Measurements from ENCODE around the gene UBE2R2.
A peak's percentile ranks its signal among the peaks of the same experiment; 100 is the strongest.
"Not testable (repeated sequence)": the region's sequence is repeated elsewhere in the genome, so short reads cannot be mapped to it uniquely, and the experiment has no call there.

UBE2R2 gene

GRCh38 chr9:33808979-33809322 is 8.0 kb upstream of the UBE2R2 start:
- not testable (repeated sequence) for H3K4me1 Mint-ChIP-seq (ENCODE audit: low read depth in 2 of 2); ATAC-seq (replicated peaks); H3K4me3 Mint-ChIP-seq; DNase-seq; H3K27ac Mint-ChIP-seq; H3K36me3 Mint-ChIP-seq (ENCODE audit: insufficient read depth); H3K9me3 Mint-ChIP-seq
- H3K27me3 Mint-ChIP-seq = peaks cover 12 to 15% of the 10 kb centered on the region in 2 donors

DNA sequence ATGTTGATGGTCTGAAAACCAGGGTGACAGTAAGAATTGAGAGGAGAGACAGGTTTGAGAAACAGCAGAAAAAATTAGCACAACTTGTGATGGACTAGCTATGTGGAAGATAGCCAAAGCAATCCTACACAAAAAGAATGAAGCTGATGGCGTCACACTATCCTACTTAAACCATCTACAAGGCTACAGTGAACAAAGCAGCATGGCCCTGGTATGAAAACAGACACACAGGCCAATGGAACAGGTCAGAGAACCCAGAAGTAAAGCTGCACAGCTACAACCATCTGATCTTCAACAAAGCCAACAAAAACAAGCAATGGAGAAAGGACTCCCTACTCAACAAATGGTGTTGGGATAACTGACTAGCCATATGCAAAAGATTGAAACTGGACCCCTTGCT is 7.5 kb upstream of the UBE2R2 start:
- no peak overlapping the region for H3K4me3 Mint-ChIP-seq
- H3K36me3 Mint-ChIP-seq (ENCODE audit: insufficient read depth) = no peaks in the 10 kb centered on the region
- peaks cover 12 to 13% of the 10 kb centered on the region in 2 donors for H3K27me3 Mint-ChIP-seq
- ATAC-seq (replicated peaks) = no peak
- no peak for DNase-seq
- H3K27ac Mint-ChIP-seq = no peak overlapping the region
- H3K4me1 Mint-ChIP-seq (ENCODE audit: low read depth in 2 of 2) = peaks cover 2 to 6% of the 10 kb centered on the region in 2 donors
- no peaks in the 10 kb centered on the region for H3K9me3 Mint-ChIP-seq

DNA sequence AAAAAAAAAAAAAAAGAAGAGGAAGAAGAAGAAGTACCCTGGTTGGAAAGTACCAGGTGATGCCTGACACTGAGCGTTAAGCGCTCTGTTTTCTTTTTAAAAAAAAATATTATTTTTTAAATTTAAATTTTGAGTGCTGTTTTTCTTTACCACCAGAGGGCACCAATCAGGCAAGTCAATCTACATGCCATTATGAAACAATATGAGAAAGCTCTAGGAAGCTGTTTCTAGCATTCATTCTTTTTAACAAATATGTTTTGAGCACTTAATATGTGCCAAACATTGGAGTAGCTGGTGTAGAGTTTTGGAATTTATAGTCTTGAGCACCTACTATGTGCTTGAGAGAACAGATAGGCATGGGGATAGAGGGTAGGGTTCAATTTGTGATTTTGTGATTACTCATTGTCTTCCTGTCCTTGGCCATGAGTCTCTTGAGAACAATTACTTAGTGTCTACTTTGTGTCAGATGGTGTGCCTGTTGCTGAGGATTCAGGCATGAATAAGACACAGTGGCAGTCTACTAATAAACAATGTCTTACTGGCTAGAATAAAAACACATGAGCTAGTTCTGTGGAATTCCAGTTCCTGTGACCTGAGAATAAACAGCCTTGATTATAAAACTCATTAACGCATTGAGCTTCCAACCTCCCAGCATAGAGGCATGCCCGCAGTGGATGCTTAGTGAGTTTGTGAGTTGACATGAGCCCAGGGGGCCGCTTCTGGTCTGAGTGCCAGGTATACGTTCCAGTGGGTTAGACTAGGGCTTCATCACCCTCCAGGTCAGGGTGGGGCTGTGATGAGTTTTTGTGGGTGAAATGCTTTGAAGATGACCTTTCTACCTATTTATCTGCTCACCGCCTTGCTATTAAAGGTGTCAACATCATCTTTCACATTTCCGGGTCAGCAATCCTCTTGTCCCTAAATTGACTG is 3.0 kb upstream of the UBE2R2 start:
- ATAC-seq (replicated peaks) (no peak), DNase-seq (peak in 1 of 3 experiments; percentile 29)
- no peak overlapping the region for H3K4me3 Mint-ChIP-seq
- H3K4me1 Mint-ChIP-seq (ENCODE audit: low read depth in 2 of 2) = peaks cover 17 to 24% of the 10 kb centered on the region in 2 donors
- H3K27me3 Mint-ChIP-seq = peaks cover 7 to 8% of the 10 kb centered on the region in 2 donors
- peaks cover 13% of the 10 kb centered on the region for H3K36me3 Mint-ChIP-seq (ENCODE audit: insufficient read depth)
- H3K27ac Mint-ChIP-seq = peak overlapping the region; percentile 52 to 98
- no peaks in the 10 kb centered on the region for H3K9me3 Mint-ChIP-seq

- peak overlapping the region; percentile 78 to 84 for H3K4me3 Mint-ChIP-seq
These were observed 1.2 kb upstream of the UBE2R2 start for GRCh38 chr9:33815781-33816180.

DNA sequence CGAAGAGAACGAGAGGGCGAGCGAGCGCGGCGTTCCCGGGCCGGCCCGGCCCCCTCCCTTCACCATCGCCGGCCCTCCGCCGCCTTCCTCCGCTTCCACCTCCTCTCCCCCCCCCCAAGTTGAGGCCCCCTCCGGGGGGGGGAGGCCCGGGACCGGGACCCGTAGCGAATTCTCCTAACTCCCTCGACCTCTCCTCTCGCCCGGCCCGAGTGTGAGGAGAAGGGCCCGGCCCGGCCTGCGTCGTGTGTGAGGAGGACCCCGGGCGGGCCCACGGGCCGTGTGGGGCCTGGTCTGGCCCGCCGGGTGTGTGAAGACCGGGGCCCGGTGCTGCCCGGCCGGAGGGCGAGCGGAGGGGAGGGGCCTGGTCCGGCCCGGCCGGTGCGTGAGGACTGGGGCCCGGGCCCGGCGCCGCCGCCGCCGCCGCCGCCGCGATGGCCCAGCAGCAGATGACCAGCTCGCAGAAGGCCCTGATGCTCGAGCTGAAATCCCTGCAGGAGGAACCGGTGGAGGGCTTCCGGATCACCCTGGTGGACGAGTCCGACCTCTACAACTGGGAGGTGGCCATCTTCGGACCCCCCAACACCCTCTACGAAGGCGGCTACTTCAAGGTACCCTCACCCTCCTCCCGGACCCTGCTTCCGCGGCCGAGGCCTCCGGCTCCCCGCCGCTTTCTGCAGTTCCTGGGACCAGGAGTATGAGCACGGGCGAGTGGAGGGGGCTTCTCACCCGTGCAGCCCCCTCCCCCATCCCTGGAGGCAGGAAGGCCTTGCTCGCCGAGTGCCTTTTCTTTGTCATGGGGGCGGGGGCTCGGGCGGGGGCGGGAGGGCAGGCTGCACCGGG is 587 bp downstream of the UBE2R2 start:
- peak; percentile 23 to 39 (median 33) for DNase-seq
- Mint-ChIP-seq H3K27me3 (no peaks in the 10 kb centered on the region), H3K4me1 (ENCODE audit: low read depth in 2 of 2) (peaks cover 30 to 42% of the 10 kb centered on the region in 2 donors), H3K27ac (peak overlapping the region; percentile 19 to 98), H3K9me3 (no peaks in the 10 kb centered on the region), H3K36me3 (ENCODE audit: insufficient read depth) (peaks cover 18% of the 10 kb centered on the region), H3K4me3 (peak overlapping the region; percentile 78 to 84)
- ATAC-seq (replicated peaks) = peak; percentile 2

More at GRCh38 chr9:33815781-33816180, 1.2 kb upstream of the UBE2R2 start:
- H3K4me1 Mint-ChIP-seq (ENCODE audit: low read depth in 2 of 2) = peaks cover 24 to 39% of the 10 kb centered on the region in 2 donors
- peak overlapping the region; percentile 97 to 98 for H3K27ac Mint-ChIP-seq
- H3K9me3 Mint-ChIP-seq = no peaks in the 10 kb centered on the region
- H3K27me3 Mint-ChIP-seq = no peaks in the 10 kb centered on the region
- DNase-seq (no peak), ATAC-seq (replicated peaks) (no peak)
- peaks cover 13% of the 10 kb centered on the region for H3K36me3 Mint-ChIP-seq (ENCODE audit: insufficient read depth)

GRCh38 chr9:33818167-33818846 is 1.3 kb downstream of the UBE2R2 start:
- DNase-seq (peak in 2 of 3 experiments; percentile 6 to 17), ATAC-seq (replicated peaks) (no peak)
- no peaks in the 10 kb centered on the region for H3K27me3 Mint-ChIP-seq
- peak overlapping the region; percentile 35 to 98 for H3K27ac Mint-ChIP-seq
- peak overlapping the region; percentile 78 to 84 for H3K4me3 Mint-ChIP-seq
- peaks cover 20% of the 10 kb centered on the region for H3K36me3 Mint-ChIP-seq (ENCODE audit: insufficient read depth)
- no peaks in the 10 kb centered on the region for H3K9me3 Mint-ChIP-seq
- peaks cover 30 to 42% of the 10 kb centered on the region in 2 donors for H3K4me1 Mint-ChIP-seq (ENCODE audit: low read depth in 2 of 2)

- Mint-ChIP-seq H3K27me3 (no peaks in the 10 kb centered on the region), H3K27ac (peak overlapping the region; percentile 35 to 98), H3K4me1 (ENCODE audit: low read depth in 2 of 2) (peaks cover 28 to 38% of the 10 kb centered on the region in 2 donors), H3K36me3 (ENCODE audit: insufficient read depth) (peaks cover 24% of the 10 kb centered on the region), H3K4me3 (peak overlapping the region; percentile 78 to 84), H3K9me3 (no peaks in the 10 kb centered on the region)
- DNase-seq (no peak), ATAC-seq (replicated peaks) (no peak)
These were observed 2.0 kb downstream of the UBE2R2 start for GRCh38 chr9:33818847-33819500.

DNA sequence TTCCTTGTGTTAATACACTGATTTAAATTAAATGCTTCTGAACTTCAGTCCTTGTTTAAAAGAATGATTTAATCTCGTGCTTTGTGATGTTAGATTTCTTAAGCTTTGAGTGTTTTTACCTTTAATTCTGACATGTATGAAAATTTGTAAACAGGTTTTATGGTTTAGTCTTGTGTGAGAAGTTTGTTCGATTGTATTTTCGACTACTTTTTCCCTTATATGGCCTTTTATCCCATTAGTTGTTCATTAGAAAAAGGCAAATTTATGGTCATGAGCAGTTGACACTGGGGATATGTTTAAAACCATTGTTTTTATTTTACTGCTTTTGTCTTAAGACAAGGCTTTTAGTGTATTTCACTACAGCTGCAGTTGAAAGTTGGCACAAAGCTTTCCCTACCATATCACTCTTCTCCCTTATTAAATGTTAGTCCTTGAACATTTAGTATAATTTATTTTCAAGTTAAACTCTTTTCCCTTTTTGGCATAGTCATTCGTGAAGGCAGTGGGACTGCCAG is 3.3 kb downstream of the UBE2R2 start:
- Mint-ChIP-seq H3K9me3 (no peaks in the 10 kb centered on the region), H3K4me1 (ENCODE audit: low read depth in 2 of 2) (peaks cover 26 to 37% of the 10 kb centered on the region in 2 donors), H3K36me3 (ENCODE audit: insufficient read depth) (peaks cover 28% of the 10 kb centered on the region), H3K27ac (peak overlapping the region in 1 of 2 donors; percentile 16), H3K27me3 (no peaks in the 10 kb centered on the region), H3K4me3 (peak overlapping the region; percentile 2 to 48)
- ATAC-seq (replicated peaks) (no peak), DNase-seq (no peak)

GRCh38 chr9:33823801-33824200 is 6.8 kb downstream of the UBE2R2 start:
- ATAC-seq (replicated peaks) = no peak
- peaks cover 22% of the 10 kb centered on the region for H3K36me3 Mint-ChIP-seq (ENCODE audit: insufficient read depth)

DNA sequence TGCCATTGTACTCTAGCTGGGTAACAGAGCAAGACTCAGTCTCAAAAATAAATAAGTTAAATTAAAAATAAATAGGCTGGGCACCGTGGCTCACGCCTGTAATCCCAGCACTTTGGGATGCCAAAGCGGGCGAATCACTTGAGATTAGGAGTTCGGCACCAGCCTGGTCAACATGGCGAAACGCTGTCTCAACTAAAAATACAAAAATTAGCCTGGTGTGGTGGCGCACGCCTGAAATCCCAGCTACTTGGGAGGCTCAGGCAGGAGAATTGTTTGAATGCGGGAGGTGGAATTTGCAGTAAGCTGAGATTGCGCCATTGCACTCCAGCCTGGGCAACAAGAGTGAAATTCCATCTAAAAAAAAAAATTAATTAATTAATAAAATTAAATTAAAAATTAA is 10.3 kb downstream of the UBE2R2 start:
- not testable (repeated sequence) for DNase-seq; H3K4me3 Mint-ChIP-seq; H3K9me3 Mint-ChIP-seq; H3K27me3 Mint-ChIP-seq; H3K27ac Mint-ChIP-seq; ATAC-seq (replicated peaks)
- Mint-ChIP-seq H3K36me3 (ENCODE audit: insufficient read depth) (peaks cover 25% of the 10 kb centered on the region), H3K4me1 (ENCODE audit: low read depth in 2 of 2) (peaks cover 4 to 14% of the 10 kb centered on the region in 2 donors)

More at GRCh38 chr9:33823801-33824200, 6.8 kb downstream of the UBE2R2 start:
- H3K27me3 Mint-ChIP-seq = no peaks in the 10 kb centered on the region
- no peaks in the 10 kb centered on the region for H3K9me3 Mint-ChIP-seq
- no peak for DNase-seq
- H3K27ac Mint-ChIP-seq = peak overlapping the region in 1 of 2 donors; percentile 28
- H3K4me1 Mint-ChIP-seq (ENCODE audit: low read depth in 2 of 2) = peaks cover 18 to 24% of the 10 kb centered on the region in 2 donors
- no peak overlapping the region for H3K4me3 Mint-ChIP-seq

GRCh38 chr9:33829641-33830230 is 12.8 kb downstream of the UBE2R2 start:
- not testable (repeated sequence) for H3K4me3 Mint-ChIP-seq, H3K27ac Mint-ChIP-seq
- peaks cover 9 to 21% of the 10 kb centered on the region in 2 donors for H3K4me1 Mint-ChIP-seq (ENCODE audit: low read depth in 2 of 2)

DNA sequence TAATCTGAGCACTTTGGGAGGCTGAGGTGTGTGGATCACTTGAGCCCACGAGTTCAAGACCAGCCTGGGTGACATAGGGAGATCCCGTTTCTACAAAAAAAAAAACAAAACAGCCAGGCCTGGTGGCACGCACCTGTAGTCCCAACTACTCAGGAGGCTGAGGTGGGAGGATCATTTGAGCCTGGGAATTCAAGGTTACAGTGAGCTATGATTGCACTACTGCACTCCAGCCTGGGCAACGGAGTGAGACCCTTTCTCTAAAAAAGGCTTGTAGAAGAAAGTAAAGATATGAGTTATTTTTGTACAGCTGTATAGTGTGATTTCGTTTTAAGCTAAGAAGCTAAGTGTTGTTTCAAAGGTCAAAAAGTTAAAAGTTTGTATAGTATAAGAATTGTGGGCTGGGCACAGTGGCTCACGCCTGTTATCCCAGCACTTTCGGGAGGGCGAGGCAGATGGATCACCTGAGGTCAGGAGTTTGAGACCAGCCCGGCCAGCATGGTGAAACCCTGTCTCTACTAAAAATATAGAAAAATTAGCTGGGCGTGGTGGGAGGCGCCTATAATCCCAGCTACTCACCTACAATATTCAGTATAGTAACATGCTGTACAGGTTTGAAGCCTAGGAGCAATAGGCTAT is 18.8 kb downstream of the UBE2R2 start:
- no peaks in the 10 kb centered on the region for H3K36me3 Mint-ChIP-seq (ENCODE audit: insufficient read depth)
- H3K27me3 Mint-ChIP-seq = no peaks in the 10 kb centered on the region
- no peak overlapping the region for H3K4me3 Mint-ChIP-seq
- peaks cover 25 to 57% of the 10 kb centered on the region in 2 donors for H3K4me1 Mint-ChIP-seq (ENCODE audit: low read depth in 2 of 2)
- ATAC-seq (replicated peaks) (no peak), DNase-seq (no peak)
- no peaks in the 10 kb centered on the region for H3K9me3 Mint-ChIP-seq
- peak overlapping the region; percentile 15 to 17 for H3K27ac Mint-ChIP-seq

More at GRCh38 chr9:33829641-33830230, 12.8 kb downstream of the UBE2R2 start:
- peaks cover 14% of the 10 kb centered on the region for H3K36me3 Mint-ChIP-seq (ENCODE audit: insufficient read depth)
- not testable (repeated sequence) for DNase-seq; H3K9me3 Mint-ChIP-seq; ATAC-seq (replicated peaks); H3K27me3 Mint-ChIP-seq

Measured in effector memory CD8-positive, alpha-beta T cell (primary cell).